CD8-positive, alpha-beta memory T cell (primary cell): ENCODE data around the gene NEXN. TPM values are rescaled to one million over a fixed set of nuclear protein-coding genes. Genes with fewer than 3 reads are reported as not detected.

ENCODE experiments used
- CTCF ChIA-PET: fragments of 350-600 bp; sonication (Branson Sonifier 250); formaldehyde crosslinking; loops from one replicate; lab custom pipeline; 2021; ENCODE audit warnings: antibody characterized with exemption; lab: Charles Lee
- POLR2A ChIA-PET: fragments of 350-600 bp; sonication (Branson Sonifier 250); formaldehyde crosslinking; loops from one replicate; lab custom pipeline; 2021; ENCODE audit warnings: antibody characterized with exemption; lab: Charles Lee
- DNase-seq, 5 donors: peaks; one replicate each; pipeline versions ENCODE4 v3.0.0 to v3.0.0-alpha.2; 2020 to 2022; ENCODE audit warnings: mixed read lengths in 1 of 5
- H3K27ac ChIP-seq: one replicate; pipeline ENCODE4 v1.7.0; 2013; ENCODE audit warnings: low read depth, mild to moderate bottlenecking, low read length, moderate library complexity
- H3K27me3 ChIP-seq: 2 replicates; pipeline ENCODE4 v1.7.0; 2013; ENCODE audit warnings: low read length, mild to moderate bottlenecking; ENCODE audit not compliant: insufficient read depth, poor library complexity, severe bottlenecking
- H3K36me3 ChIP-seq: 2 replicates; pipeline ENCODE4 v1.7.0; 2013; ENCODE audit warnings: mild to moderate bottlenecking, low read length, moderate library complexity; ENCODE audit not compliant: insufficient read depth
- H3K4me1 ChIP-seq: 2 replicates; pipeline ENCODE4 v1.7.0; 2013; ENCODE audit warnings: mild to moderate bottlenecking, low read length, moderate library complexity; ENCODE audit not compliant: insufficient read depth
- H3K4me3 ChIP-seq: 2 replicates; pipeline ENCODE4 v1.7.0; 2013; ENCODE audit warnings: mild to moderate bottlenecking, low read length
- H3K9me3 ChIP-seq: 2 replicates; pipeline ENCODE4 v1.7.0; 2013; ENCODE audit warnings: mild to moderate bottlenecking, low read length
- H3K27ac Mint-ChIP-seq, 8 donors: one replicate each; pipeline ENCODE4 v1.8.0; 2020 to 2021; ENCODE audit warnings: mixed read lengths in 8 of 8, mild to moderate bottlenecking in 6 of 8, inconsistent platforms in 3 of 8, moderate library complexity in 3 of 8
- H3K27me3 Mint-ChIP-seq, 2 donors: one replicate each; pipeline ENCODE4 v1.8.0; 2020 to 2021; ENCODE audit warnings: mixed read lengths in 2 of 2, mild to moderate bottlenecking in 1 of 2, moderate library complexity in 1 of 2
- H3K36me3 Mint-ChIP-seq, 3 donors: one replicate each; pipeline ENCODE4 v1.8.0; 2020 to 2021; ENCODE audit warnings: mixed read lengths in 3 of 3, inconsistent platforms in 1 of 3, mild to moderate bottlenecking in 1 of 3
- H3K4me1 Mint-ChIP-seq, 3 donors: one replicate each; pipeline ENCODE4 v1.8.0; 2020 to 2021; ENCODE audit warnings: mixed read lengths in 3 of 3, inconsistent platforms in 1 of 3, mild to moderate bottlenecking in 1 of 3
- H3K4me3 Mint-ChIP-seq, 7 donors: one replicate each; pipeline ENCODE4 v1.8.0; 2020 to 2021; ENCODE audit warnings: mixed read lengths in 7 of 7, mild to moderate bottlenecking in 6 of 7, moderate library complexity in 4 of 7, inconsistent platforms in 2 of 7
- H3K9me3 Mint-ChIP-seq, 5 donors: one replicate each; pipeline ENCODE4 v1.8.0; 2020 to 2022; ENCODE audit warnings: mixed read lengths in 5 of 5, mild to moderate bottlenecking in 3 of 5, moderate library complexity in 2 of 5, inconsistent platforms in 1 of 5
- polyA plus RNA-seq: library from polyadenylated mRNA; unstranded; fragments of 300-500 nt; fragmentation: Illumina TruSeq; gene quantifications from one replicate; pipeline ENCODE4 v1.2.3, GENCODE V29; 2021
- total RNA-seq, 2 experiments: library from RNA; stranded (reverse); gene quantifications; one replicate each; pipeline ENCODE4 v1.2.3, GENCODE V29; 2021

Gene NEXN
- total and polyA plus RNA-seq, 3 experiments from 2014 or later = 0.09 to 0.84 (median 0.42) TPM

- H3K9me3 ChIP-seq = no peaks in the 10 kb centered on the region
- POLR2A ChIA-PET = no interaction called here
- H3K27me3 ChIP-seq = no peaks in the 10 kb centered on the region
- H3K9me3 Mint-ChIP-seq = no peaks in the 10 kb centered on the region
- H3K36me3 ChIP-seq = no peaks in the 10 kb centered on the region
- no peaks in the 10 kb centered on the region for H3K27me3 Mint-ChIP-seq
- H3K4me1 Mint-ChIP-seq = peaks cover 3 to 14% (median 6%) of the 10 kb centered on the region in 3 donors
- DNase-seq = no peak
- CTCF ChIA-PET = no interaction called here
- no peaks in the 10 kb centered on the region for H3K4me1 ChIP-seq
- H3K27ac ChIP-seq = no peak overlapping the region
- no peak overlapping the region for H3K4me3 Mint-ChIP-seq
- H3K27ac Mint-ChIP-seq = peak overlapping the region in 2 of 8 donors; percentile 2 to 24
- no peak overlapping the region for H3K4me3 ChIP-seq
- H3K36me3 Mint-ChIP-seq = peaks cover 6 to 14% (median 7%) of the 10 kb centered on the region in 3 donors
Observed at GRCh38 chr1:77938651-77939050, 50.2 kb downstream of the NEXN start.

- H3K27me3 ChIP-seq = no peaks in the 10 kb centered on the region
- H3K27ac ChIP-seq = no peak overlapping the region
- H3K4me3 ChIP-seq = no peak overlapping the region
- Mint-ChIP-seq H3K4me3 (no peak overlapping the region), H3K4me1 (peaks cover 6 to 19% (median 11%) of the 10 kb centered on the region in 3 donors), H3K9me3 (no peaks in the 10 kb centered on the region), H3K27me3 (no peaks in the 10 kb centered on the region), H3K27ac (peak overlapping the region in 3 of 8 donors; percentile 0 to 59 (median 4)), H3K36me3 (peaks cover 9 to 31% (median 9%) of the 10 kb centered on the region in 3 donors)
- DNase-seq = no peak
- ChIA-PET CTCF (no interaction called here), POLR2A (no interaction called here)
- H3K9me3 ChIP-seq = no peaks in the 10 kb centered on the region
- no peaks in the 10 kb centered on the region for H3K4me1 ChIP-seq
- H3K36me3 ChIP-seq = no peaks in the 10 kb centered on the region
Observed at GRCh38 chr1:77940921-77941570, 52.6 kb downstream of the NEXN start.

GRCh38 chr1:77942400-77943140 lies 54.1 kb downstream of the NEXN start:
- Histone ChIP-seq H3K4me3 (no peak overlapping the region), H3K36me3 (peaks cover 12% of the 10 kb centered on the region), H3K27ac (no peak overlapping the region), H3K4me1 (no peaks in the 10 kb centered on the region), H3K27me3 (no peaks in the 10 kb centered on the region), H3K9me3 (no peaks in the 10 kb centered on the region)
- no peaks in the 10 kb centered on the region for H3K27me3 Mint-ChIP-seq
- peaks cover 13 to 24% (median 15%) of the 10 kb centered on the region in 3 donors for H3K4me1 Mint-ChIP-seq
- ChIA-PET POLR2A (interaction anchor here (1.5 kb wide), 1 partner anchor 36 kb away, joined by 5 read pairs; no protein-coding TSS in a partner anchor), CTCF (no interaction called here)
- H3K27ac Mint-ChIP-seq = peak overlapping the region in 5 of 8 donors; percentile 9 to 62 (median 43)
- H3K36me3 Mint-ChIP-seq = peaks cover 9 to 43% (median 9%) of the 10 kb centered on the region in 3 donors
- DNase-seq = no peak
- H3K9me3 Mint-ChIP-seq = no peaks in the 10 kb centered on the region
- H3K4me3 Mint-ChIP-seq = no peak overlapping the region

GRCh38 chr1:77945345-77945744 lies 56.9 kb downstream of the NEXN start:
- H3K27me3 ChIP-seq = no peaks in the 10 kb centered on the region

GRCh38 chr1:77948841-77949424 lies 60.5 kb downstream of the NEXN start:
- peaks cover 7 to 81% (median 21%) of the 10 kb centered on the region in 3 donors for H3K36me3 Mint-ChIP-seq
- Histone ChIP-seq H3K27me3 (no peaks in the 10 kb centered on the region), H3K4me3 (no peak overlapping the region), H3K9me3 (no peaks in the 10 kb centered on the region), H3K27ac (no peak overlapping the region), H3K4me1 (no peaks in the 10 kb centered on the region), H3K36me3 (peaks cover 45% of the 10 kb centered on the region)
- H3K4me3 Mint-ChIP-seq = no peak overlapping the region
- ChIA-PET CTCF (no interaction called here), POLR2A (no interaction called here)
- no peaks in the 10 kb centered on the region for H3K9me3 Mint-ChIP-seq
- no peak for DNase-seq
- H3K4me1 Mint-ChIP-seq = peaks cover 38 to 51% (median 39%) of the 10 kb centered on the region in 3 donors
- no peaks in the 10 kb centered on the region for H3K27me3 Mint-ChIP-seq
- H3K27ac Mint-ChIP-seq = peak overlapping the region in 7 of 8 donors; percentile 1 to 55 (median 41)

More at GRCh38 chr1:77945345-77945744, 56.9 kb downstream of the NEXN start:
- H3K27ac Mint-ChIP-seq = peak overlapping the region in 3 of 8 donors; percentile 10 to 72 (median 71)
- Histone ChIP-seq H3K9me3 (no peaks in the 10 kb centered on the region), H3K27ac (no peak overlapping the region), H3K4me3 (no peak overlapping the region), H3K4me1 (no peaks in the 10 kb centered on the region), H3K36me3 (peaks cover 29% of the 10 kb centered on the region)
- H3K27me3 Mint-ChIP-seq = no peaks in the 10 kb centered on the region
- no peaks in the 10 kb centered on the region for H3K9me3 Mint-ChIP-seq
- H3K4me3 Mint-ChIP-seq = no peak overlapping the region
- ChIA-PET CTCF (no interaction called here), POLR2A (no interaction called here)
- H3K36me3 Mint-ChIP-seq = peaks cover 9 to 68% (median 19%) of the 10 kb centered on the region in 3 donors
- peaks cover 30 to 38% (median 34%) of the 10 kb centered on the region in 3 donors for H3K4me1 Mint-ChIP-seq
- DNase-seq = no peak

- Mint-ChIP-seq H3K9me3 (no peaks in the 10 kb centered on the region), H3K27ac (peak overlapping the region in 3 of 8 donors; percentile 10 to 55 (median 42)), H3K27me3 (no peaks in the 10 kb centered on the region), H3K36me3 (peaks cover 7 to 85% (median 24%) of the 10 kb centered on the region in 3 donors), H3K4me3 (no peak overlapping the region), H3K4me1 (peaks cover 36 to 63% (median 46%) of the 10 kb centered on the region in 3 donors)
- H3K27ac ChIP-seq = no peak overlapping the region
- no peak for DNase-seq
- H3K27me3 ChIP-seq = no peaks in the 10 kb centered on the region
- no peaks in the 10 kb centered on the region for H3K4me1 ChIP-seq
- H3K4me3 ChIP-seq = no peak overlapping the region
- ChIA-PET CTCF (no interaction called here), POLR2A (no interaction called here)
- no peaks in the 10 kb centered on the region for H3K9me3 ChIP-seq
- H3K36me3 ChIP-seq = peaks cover 65% of the 10 kb centered on the region
Observed at GRCh38 chr1:77950873-77951272, 62.4 kb downstream of the NEXN start.

GRCh38 chr1:77951328-77951727 lies 62.9 kb downstream of the NEXN start:
- no peaks in the 10 kb centered on the region for H3K4me1 ChIP-seq
- no peak overlapping the region for H3K4me3 ChIP-seq
- Mint-ChIP-seq H3K4me1 (peaks cover 36 to 63% (median 46%) of the 10 kb centered on the region in 3 donors), H3K9me3 (no peaks in the 10 kb centered on the region), H3K4me3 (no peak overlapping the region), H3K27me3 (no peaks in the 10 kb centered on the region), H3K36me3 (peaks cover 7 to 83% (median 24%) of the 10 kb centered on the region in 3 donors), H3K27ac (peak overlapping the region in 5 of 8 donors; percentile 5 to 83 (median 52))
- ChIA-PET CTCF (no interaction called here), POLR2A (no interaction called here)
- H3K27ac ChIP-seq = no peak overlapping the region
- no peaks in the 10 kb centered on the region for H3K9me3 ChIP-seq
- H3K36me3 ChIP-seq = peaks cover 68% of the 10 kb centered on the region
- no peak for DNase-seq
- no peaks in the 10 kb centered on the region for H3K27me3 ChIP-seq
